GM12892 (cell line): ENCODE results near the gene SCAPER.

Experiments
- POLR2AphosphoS5 ChIP-seq: IDR thresholded peaks from 2 replicates; pipeline ENCODE4 v1.6.1; 2011; ENCODE audit warnings: low read depth, low read length, control low read depth
- TAF1 ChIP-seq: IDR thresholded peaks from 2 replicates; pipeline ENCODE4 v1.6.1; 2011; ENCODE audit warnings: low read depth, mild to moderate bottlenecking, control low read depth, low read length, borderline replicate concordance

- TF ChIP-seq TAF1 (no peak), POLR2AphosphoS5 (no peak)
Observed at GRCh38 chr15:76585576-76585897, 319.6 kb downstream of the SCAPER start.
